NCI-H69 (cell line): Measurements from ENCODE around the gene LRRK1.

Experiments used
- DNase-seq: peaks from one replicate; lab custom pipeline; 2025; lab: John Stamatoyannopoulos, UW

LRRK1 gene

GRCh38 chr15:100892013-100892355, 27.2 kb upstream of the LRRK1 start:
- no peak for DNase-seq

GRCh38 chr15:100893261-100893963, 25.7 kb upstream of the LRRK1 start:
- no peak for DNase-seq

- no peak for DNase-seq
Measured at GRCh38 chr15:100893964-100894295, 25.2 kb upstream of the LRRK1 start.

GRCh38 chr15:100895721-100896120, 23.4 kb upstream of the LRRK1 start:
- DNase-seq: no peak

GRCh38 chr15:100897221-100898151, 21.7 kb upstream of the LRRK1 start:
- no peak for DNase-seq

- DNase-seq: peak; percentile 10
Measured at GRCh38 chr15:100898152-100898490, 21.0 kb upstream of the LRRK1 start.

GRCh38 chr15:100898661-100899462, 20.3 kb upstream of the LRRK1 start:
- no peak for DNase-seq

- DNase-seq: no peak
Measured at GRCh38 chr15:100899601-100900000, 19.6 kb upstream of the LRRK1 start.

- peak; percentile 41 for DNase-seq
Measured at GRCh38 chr15:100900136-100900794, 18.9 kb upstream of the LRRK1 start.

GRCh38 chr15:100900795-100901169, 18.4 kb upstream of the LRRK1 start:
- DNase-seq: no peak

- DNase-seq: no peak
Measured at GRCh38 chr15:100901296-100901695, 17.9 kb upstream of the LRRK1 start.

- DNase-seq: no peak
Measured at GRCh38 chr15:100901702-100902435, 17.3 kb upstream of the LRRK1 start.

GRCh38 chr15:100902436-100903167, 16.6 kb upstream of the LRRK1 start:
- peak; percentile 46 for DNase-seq

- no peak for DNase-seq
Measured at GRCh38 chr15:100903168-100903554, 16.0 kb upstream of the LRRK1 start.

GRCh38 chr15:100905850-100906249, 13.3 kb upstream of the LRRK1 start:
- no peak for DNase-seq

- no peak for DNase-seq
Measured at GRCh38 chr15:100908466-100908865, 10.7 kb upstream of the LRRK1 start.

- DNase-seq: no peak
Measured at GRCh38 chr15:100909565-100909964, 9.6 kb upstream of the LRRK1 start.

GRCh38 chr15:100909989-100910955, 8.9 kb upstream of the LRRK1 start:
- DNase-seq: no peak

GRCh38 chr15:100911086-100911485, 8.1 kb upstream of the LRRK1 start:
- no peak for DNase-seq

- no peak for DNase-seq
Measured at GRCh38 chr15:100913961-100914360, 5.2 kb upstream of the LRRK1 start.
